Thoracic aorta (tissue), 2 donors: ENCODE data around the gene DTD1. TPM values are rescaled to one million over a fixed set of nuclear protein-coding genes. Genes with fewer than 3 reads are reported as not detected.

Experiments
- ATAC-seq: fragments of 150-250 bp; one replicate; pipeline ENCODE4 v1.8.0; 2017; ENCODE audit warnings: low read depth; ENCODE audit not compliant: insufficient number of reproducible peaks, low FRiP score
- DNase-seq: peaks from one replicate; pipeline ENCODE4 v3.0.0-alpha.2; 2020; ENCODE audit warnings: low spot score
- H3K27ac ChIP-seq, 2 donors: fragments of 200-600 bp; sonication (generic); 1 replicate in 1 of 2; 2 replicates in 1 of 2; pipeline ENCODE4 v1.5.1; 2016; ENCODE audit warnings: mild to moderate bottlenecking in 2 of 2, moderate library complexity in 2 of 2
- H3K27me3 ChIP-seq: fragments of 200-600 bp; sonication (generic); replicated peaks from 2 replicates; pipeline ENCODE4 v1.6.0; 2016; ENCODE audit warnings: mild to moderate bottlenecking; ENCODE audit not compliant: insufficient read depth
- H3K36me3 ChIP-seq: fragments of 200-600 bp; sonication (generic); one replicate; pipeline ENCODE4 v1.5.1; 2016
- H3K4me1 ChIP-seq, 2 donors: fragments of 200-600 bp; sonication (generic); 1 replicate in 1 of 2; 2 replicates in 1 of 2; pipeline versions ENCODE4 v1.5.1 to v1.6.0; 2016; ENCODE audit warnings: low read depth in 2 of 2, mild to moderate bottlenecking in 1 of 2; ENCODE audit not compliant: control insufficient read depth in 1 of 2
- H3K4me3 ChIP-seq: fragments of 200-600 bp; sonication (generic); 2 replicates; pipeline ENCODE4 v1.5.1; 2016; ENCODE audit warnings: mild to moderate bottlenecking
- H3K9me3 ChIP-seq: fragments of 200-600 bp; sonication (generic); 2 replicates; pipeline ENCODE4 v1.5.1; 2016
- CTCF ChIP-seq: fragments of 200-600 bp; sonication (generic); IDR thresholded peaks from one replicate; pipeline ENCODE4 v1.5.1; 2019; ENCODE audit warnings: antibody characterized with exemption
- total RNA-seq, 2 donors: library from RNA; depleted of rRNA; stranded (reverse); fragments of >200 nt; gene quantifications; one replicate each; pipeline versions ENCODE4 v1.1.0 to v1.2.3, GENCODE V29; 2016

The DTD1 gene
- total RNA-seq: 10 to 100 TPM; 29.6 to 36.9 TPM

GRCh38 chr20:18587665-18588573, at the start of gene DTD1:
TSS of gene DTD1 (plus strand) at chr20:18588054. CDS start at chr20:18588073, 19 bp downstream.
- no peaks in the 10 kb centered on the region for H3K36me3 ChIP-seq

GRCh38 chr20:18541741-18542140, 46.1 kb upstream of the DTD1 start:
- H3K36me3 ChIP-seq: peaks cover 44% of the 10 kb centered on the region
- H3K27me3 ChIP-seq: no peaks in the 10 kb centered on the region
- no peak overlapping the region for H3K27ac ChIP-seq
- no peak overlapping the region for H3K4me3 ChIP-seq
- DNase-seq (no peak), ATAC-seq (no peak)
- H3K4me1 ChIP-seq: no peaks in the 10 kb centered on the region
- no peak for TF ChIP-seq CTCF
- H3K9me3 ChIP-seq: no peaks in the 10 kb centered on the region

More at GRCh38 chr20:18587665-18588573, at the start of gene DTD1:
- H3K9me3 ChIP-seq: no peaks in the 10 kb centered on the region
- DNase-seq: peak; percentile 90
- H3K27ac ChIP-seq: peak within 1 kb of the TSS; percentile 65 to 76
- ATAC-seq: peak; percentile 94
- no peaks in the 10 kb centered on the region for H3K27me3 ChIP-seq
- peak; percentile 75 for TF ChIP-seq CTCF
- H3K4me1 ChIP-seq: peaks cover 9 to 17% of the 10 kb centered on the region in 2 donors
- H3K4me3 ChIP-seq: peak within 1 kb of the TSS; percentile 94

- ATAC-seq (no peak), DNase-seq (no peak)
- Histone ChIP-seq H3K4me3 (no peak overlapping the region), H3K9me3 (no peaks in the 10 kb centered on the region), H3K27ac (no peak overlapping the region), H3K27me3 (no peaks in the 10 kb centered on the region), H3K4me1 (no peaks in the 10 kb centered on the region), H3K36me3 (peaks cover 38% of the 10 kb centered on the region)
- TF ChIP-seq CTCF: no peak
These were observed 44.6 kb upstream of the DTD1 start for GRCh38 chr20:18543216-18543615.

- Histone ChIP-seq H3K4me3 (no peak overlapping the region), H3K27ac (no peak overlapping the region), H3K9me3 (no peaks in the 10 kb centered on the region), H3K27me3 (no peaks in the 10 kb centered on the region), H3K4me1 (no peaks in the 10 kb centered on the region), H3K36me3 (peaks cover 44% of the 10 kb centered on the region)
- TF ChIP-seq CTCF: no peak
- ATAC-seq (no peak), DNase-seq (no peak)
These were observed 43.9 kb upstream of the DTD1 start for GRCh38 chr20:18543932-18544331.

GRCh38 chr20:18545566-18545965, 42.3 kb upstream of the DTD1 start:
- no peak for TF ChIP-seq CTCF
- H3K36me3 ChIP-seq: peaks cover 54% of the 10 kb centered on the region

More at GRCh38 chr20:18545566-18545965, 42.3 kb upstream of the DTD1 start:
- DNase-seq (no peak), ATAC-seq (no peak)
- Histone ChIP-seq H3K27ac (no peak overlapping the region), H3K9me3 (no peaks in the 10 kb centered on the region), H3K27me3 (no peaks in the 10 kb centered on the region), H3K4me3 (no peak overlapping the region), H3K4me1 (no peaks in the 10 kb centered on the region)
